Activated T-cell treated with anti-CD3 and anti-CD28 coated beads, Interleukin-2, amount 50 U/mL, for 4 hours (primary cell): ENCODE measurements around the gene SHFL. TPM values are rescaled to one million over a fixed set of nuclear protein-coding genes. Genes with fewer than 3 reads are reported as not detected.

Source experiments
- ATAC-seq, 2 donors: fragments of 200-7000 bp; cut with Tn5 transposase; one replicate each; pipeline ENCODE4 v1.10.0; 2021
- DNase-seq: peaks from one replicate; pipeline ENCODE4 v3.0.0-alpha.2; 2020
- H3K27me3 Mint-ChIP-seq: one replicate; pipeline ENCODE4 v1.8.0; 2021; ENCODE audit warnings: low read depth, mixed read lengths
- H3K36me3 Mint-ChIP-seq: one replicate; pipeline ENCODE4 v1.8.0; 2022; ENCODE audit warnings: mixed read lengths; ENCODE audit not compliant: insufficient read depth
- H3K4me1 Mint-ChIP-seq: one replicate; pipeline ENCODE4 v1.8.0; 2021; ENCODE audit warnings: low read depth, mixed read lengths
- H3K4me3 Mint-ChIP-seq: one replicate; pipeline ENCODE4 v1.8.0; 2021; ENCODE audit warnings: mild to moderate bottlenecking, moderate library complexity, mixed read lengths
- H3K9me3 Mint-ChIP-seq: one replicate; pipeline ENCODE4 v1.8.0; 2021; ENCODE audit warnings: mixed read lengths
- total RNA-seq, 3 donors: library from RNA; stranded (reverse); gene quantifications; one replicate each; pipeline ENCODE4 v1.2.1, GENCODE V29; 2021

SHFL gene
- total RNA-seq, 3 donors from 2014 or later = 20.1 to 26.8 (median 26.2) TPM

GRCh38 chr19:10093295-10094186 is 7.4 kb downstream of the SHFL start:
- no peak for DNase-seq
- H3K27me3 Mint-ChIP-seq = no peaks in the 10 kb centered on the region
- H3K4me1 Mint-ChIP-seq = peaks cover 14% of the 10 kb centered on the region

GRCh38 chr19:10095622-10095947 is 9.5 kb downstream of the SHFL start:
- peak in 1 of 2 donors; percentile 3 for ATAC-seq

More at GRCh38 chr19:10093295-10094186, 7.4 kb downstream of the SHFL start:
- no peak for ATAC-seq
- H3K4me3 Mint-ChIP-seq = no peak overlapping the region
- H3K36me3 Mint-ChIP-seq = peaks cover 21% of the 10 kb centered on the region
- H3K9me3 Mint-ChIP-seq = no peaks in the 10 kb centered on the region

GRCh38 chr19:10095948-10096614 is 10.0 kb downstream of the SHFL start:
- H3K36me3 Mint-ChIP-seq = peaks cover 19% of the 10 kb centered on the region
- H3K9me3 Mint-ChIP-seq = no peaks in the 10 kb centered on the region
- DNase-seq = peak; percentile 88
- no peaks in the 10 kb centered on the region for H3K27me3 Mint-ChIP-seq
- ATAC-seq = peak; percentile 95
- peak overlapping the region; percentile 43 for H3K4me3 Mint-ChIP-seq
- H3K4me1 Mint-ChIP-seq = peaks cover 25% of the 10 kb centered on the region

More at GRCh38 chr19:10095622-10095947, 9.5 kb downstream of the SHFL start:
- no peak for DNase-seq
- H3K27me3 Mint-ChIP-seq = no peaks in the 10 kb centered on the region
- H3K9me3 Mint-ChIP-seq = no peaks in the 10 kb centered on the region
- peaks cover 19% of the 10 kb centered on the region for H3K36me3 Mint-ChIP-seq
- peaks cover 25% of the 10 kb centered on the region for H3K4me1 Mint-ChIP-seq
- H3K4me3 Mint-ChIP-seq = peak overlapping the region; percentile 43

- DNase-seq (no peak), ATAC-seq (no peak)
- H3K27me3 Mint-ChIP-seq = no peaks in the 10 kb centered on the region
- H3K4me3 Mint-ChIP-seq = peak overlapping the region; percentile 42
- no peaks in the 10 kb centered on the region for H3K9me3 Mint-ChIP-seq
- H3K36me3 Mint-ChIP-seq = peaks cover 17% of the 10 kb centered on the region
- H3K4me1 Mint-ChIP-seq = peaks cover 24% of the 10 kb centered on the region
Observed at GRCh38 chr19:10096615-10096963, 10.5 kb downstream of the SHFL start.

- H3K4me1 Mint-ChIP-seq = peaks cover 51% of the 10 kb centered on the region
- no peaks in the 10 kb centered on the region for H3K27me3 Mint-ChIP-seq
Observed at GRCh38 chr19:10100163-10100785, 14.2 kb downstream of the SHFL start.

GRCh38 chr19:10102787-10103236 is 16.7 kb downstream of the SHFL start:
- ATAC-seq (no peak), DNase-seq (no peak)
- H3K4me1 Mint-ChIP-seq = peaks cover 60% of the 10 kb centered on the region
- no peaks in the 10 kb centered on the region for H3K9me3 Mint-ChIP-seq
- peaks cover 12% of the 10 kb centered on the region for H3K36me3 Mint-ChIP-seq
- no peaks in the 10 kb centered on the region for H3K27me3 Mint-ChIP-seq
- peak overlapping the region; percentile 57 for H3K4me3 Mint-ChIP-seq

More at GRCh38 chr19:10100163-10100785, 14.2 kb downstream of the SHFL start:
- Mint-ChIP-seq H3K36me3 (no peaks in the 10 kb centered on the region), H3K4me3 (no peak overlapping the region), H3K9me3 (no peaks in the 10 kb centered on the region)
- ATAC-seq (no peak), DNase-seq (no peak)

GRCh38 chr19:10104130-10104513 is 18.0 kb downstream of the SHFL start:
- no peak for DNase-seq
- ATAC-seq = no peak
- Mint-ChIP-seq H3K27me3 (no peaks in the 10 kb centered on the region), H3K9me3 (no peaks in the 10 kb centered on the region), H3K4me1 (peaks cover 55% of the 10 kb centered on the region), H3K36me3 (peaks cover 17% of the 10 kb centered on the region), H3K4me3 (peak overlapping the region; percentile 11)

GRCh38 chr19:10104665-10105508 is 18.8 kb downstream of the SHFL start:
- DNase-seq (peak; percentile 70), ATAC-seq (peak; percentile 46 to 64)
- H3K9me3 Mint-ChIP-seq = no peaks in the 10 kb centered on the region
- peaks cover 58% of the 10 kb centered on the region for H3K4me1 Mint-ChIP-seq
- H3K27me3 Mint-ChIP-seq = no peaks in the 10 kb centered on the region
- H3K36me3 Mint-ChIP-seq = peaks cover 24% of the 10 kb centered on the region
- H3K4me3 Mint-ChIP-seq = peak overlapping the region; percentile 97

GRCh38 chr19:10105509-10106099 is 19.5 kb downstream of the SHFL start:
- peaks cover 25% of the 10 kb centered on the region for H3K36me3 Mint-ChIP-seq
- ATAC-seq = peak; percentile 53 to 66
- DNase-seq = peak; percentile 80
- peak overlapping the region; percentile 97 for H3K4me3 Mint-ChIP-seq
- H3K4me1 Mint-ChIP-seq = peaks cover 61% of the 10 kb centered on the region
- no peaks in the 10 kb centered on the region for H3K9me3 Mint-ChIP-seq
- H3K27me3 Mint-ChIP-seq = no peaks in the 10 kb centered on the region

GRCh38 chr19:10106100-10106936 is 20.2 kb downstream of the SHFL start, which contains the start of gene PPAN:
TSS of gene PPAN (plus strand) at chr19:10106362. CDS start at chr19:10106395, 33 bp downstream.
- H3K4me1 Mint-ChIP-seq = peaks cover 66% of the 10 kb centered on the region
- H3K27me3 Mint-ChIP-seq = no peaks in the 10 kb centered on the region
- H3K4me3 Mint-ChIP-seq = peak within 1 kb of the TSS; percentile 97
- H3K9me3 Mint-ChIP-seq = no peaks in the 10 kb centered on the region
- ATAC-seq (peak; percentile 70 to 73), DNase-seq (peak; percentile 95)
- H3K36me3 Mint-ChIP-seq = peaks cover 29% of the 10 kb centered on the region

- DNase-seq = no peak
- H3K9me3 Mint-ChIP-seq = no peaks in the 10 kb centered on the region
- peaks cover 69% of the 10 kb centered on the region for H3K4me1 Mint-ChIP-seq
- peak overlapping the region; percentile 97 for H3K4me3 Mint-ChIP-seq
- peaks cover 33% of the 10 kb centered on the region for H3K36me3 Mint-ChIP-seq
- H3K27me3 Mint-ChIP-seq = no peaks in the 10 kb centered on the region
- no peak for ATAC-seq
Observed at GRCh38 chr19:10107254-10107653, 21.1 kb downstream of the SHFL start.

- Mint-ChIP-seq H3K9me3 (no peaks in the 10 kb centered on the region), H3K4me3 (peak overlapping the region; percentile 97), H3K4me1 (peaks cover 69% of the 10 kb centered on the region), H3K36me3 (peaks cover 33% of the 10 kb centered on the region), H3K27me3 (no peaks in the 10 kb centered on the region)
- no peak for ATAC-seq
- DNase-seq = no peak
Observed at GRCh38 chr19:10107817-10108367, 21.8 kb downstream of the SHFL start.
